Measurements from ENCODE around the gene PDE1C.

- TF ChIP-seq, protein P1, sequence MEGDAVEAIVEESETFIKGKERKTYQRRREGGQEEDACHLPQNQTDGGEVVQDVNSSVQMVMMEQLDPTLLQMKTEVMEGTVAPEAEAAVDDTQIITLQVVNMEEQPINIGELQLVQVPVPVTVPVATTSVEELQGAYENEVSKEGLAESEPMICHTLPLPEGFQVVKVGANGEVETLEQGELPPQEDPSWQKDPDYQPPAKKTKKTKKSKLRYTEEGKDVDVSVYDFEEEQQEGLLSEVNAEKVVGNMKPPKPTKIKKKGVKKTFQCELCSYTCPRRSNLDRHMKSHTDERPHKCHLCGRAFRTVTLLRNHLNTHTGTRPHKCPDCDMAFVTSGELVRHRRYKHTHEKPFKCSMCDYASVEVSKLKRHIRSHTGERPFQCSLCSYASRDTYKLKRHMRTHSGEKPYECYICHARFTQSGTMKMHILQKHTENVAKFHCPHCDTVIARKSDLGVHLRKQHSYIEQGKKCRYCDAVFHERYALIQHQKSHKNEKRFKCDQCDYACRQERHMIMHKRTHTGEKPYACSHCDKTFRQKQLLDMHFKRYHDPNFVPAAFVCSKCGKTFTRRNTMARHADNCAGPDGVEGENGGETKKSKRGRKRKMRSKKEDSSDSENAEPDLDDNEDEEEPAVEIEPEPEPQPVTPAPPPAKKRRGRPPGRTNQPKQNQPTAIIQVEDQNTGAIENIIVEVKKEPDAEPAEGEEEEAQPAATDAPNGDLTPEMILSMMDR (conservative IDR thresholded peaks at IDR 0.05; ENCODE audit: low read length), result no peak
- TF ChIP-seq EZH2phosphoT487 (IDR thresholded peaks at IDR 0.05; ENCODE audit: borderline replicate concordance), result no peak
Measured at GRCh38 chr7:31772211-31772610, 298.0 kb downstream of the PDE1C start.
